HepG2 (cell line): ENCODE data around the gene CD44. TPM values are rescaled to one million over a fixed set of nuclear protein-coding genes. Genes with fewer than 3 reads are reported as not detected.

Experiments used
- ATAC-seq: fragments of 200-7000 bp; cut with Tn5 transposase; 3 replicates; pipeline ENCODE4 v1.9.1; 2020; ENCODE audit warnings: mild to moderate bottlenecking, moderate library complexity
- BruUV-seq: library from RNA; stranded (reverse); fragments of 400-500 nt; replicated peaks from 2 replicates; lab custom pipeline; 2021; lab: Mats Ljungman, UMichigan
- CTCF ChIA-PET: fragments of 300-600 bp; formaldehyde crosslinking; extraction: SDS; loops from one replicate; lab custom pipeline; 2021; ENCODE audit warnings: low total read pairs, inconsistent platforms, low intra/inter-chr PET ratio; lab: Yijun Ruan, JAX
- POLR2A ChIA-PET: fragments of 350-600 bp; sonication (Branson Sonifier 250); formaldehyde crosslinking; loops from one replicate; lab custom pipeline; 2020; ENCODE audit warnings: antibody characterized with exemption, inconsistent platforms; lab: Yijun Ruan, JAX
- DNase-seq: peaks from one replicate; pipeline ENCODE4 v3.0.0-alpha.2; 2015; ENCODE audit warnings: low spot score
- FAIRE-seq: peaks from 3 replicates; lab custom pipeline; 2011; peaks lifted over from hg19 to GRCh38; lab: Jason Lieb, UNC
- H2AFZ ChIP-seq: one replicate; pipeline ENCODE4 v1.6.1; 2011; ENCODE audit warnings: low read length, inconsistent platforms
- H3K27ac ChIP-seq: fragments of 300-600 bp; 3 replicates; pipeline ENCODE4 v1.8.0; 2011; ENCODE audit warnings: mixed run types, mild to moderate bottlenecking, mixed read lengths, low read length, inconsistent platforms; ENCODE audit not compliant: insufficient read depth; ENCODE audit errors: extremely low read length
- H3K27me3 ChIP-seq, 2 experiments: fragments of 200-600 bp in 1 of 2; 2 replicates in 1 of 2; 3 replicates in 1 of 2; pipeline versions ENCODE4 v1.6.0 to v1.8.0; 2011; ENCODE audit warnings: low read length in 2 of 2, mild to moderate bottlenecking in 2 of 2, moderate library complexity in 2 of 2, inconsistent platforms in 1 of 2; ENCODE audit not compliant: insufficient read depth in 2 of 2, control insufficient read depth in 1 of 2
- H3K36me3 ChIP-seq, 2 experiments: fragments of 200-600 bp in 1 of 2; replicated peaks in 1 of 2; 2 replicates in 1 of 2; 3 replicates in 1 of 2; pipeline versions ENCODE4 v1.5.1 to v1.8.0; 2011; ENCODE audit warnings: low read length in 2 of 2, inconsistent platforms in 1 of 2; ENCODE audit not compliant: insufficient read depth in 2 of 2, control insufficient read depth in 1 of 2
- H3K4me1 ChIP-seq: 2 replicates; pipeline ENCODE4 v1.5.1; 2012; ENCODE audit warnings: low read length, inconsistent platforms; ENCODE audit not compliant: insufficient read depth
- H3K4me2 ChIP-seq: 2 replicates; pipeline ENCODE4 v1.6.0; 2011; ENCODE audit warnings: low read depth, low read length, inconsistent platforms
- H3K4me3 ChIP-seq, 3 experiments: fragments of 200-600 bp in 1 of 3; sonication (generic), shearing (Covaris generic) in 1 of 3; replicated peaks in 1 of 3; 2 replicates each; pipeline ENCODE4 v1.5.1; 2011 to 2016; ENCODE audit warnings: low read length in 3 of 3, inconsistent platforms in 2 of 3, low read depth in 2 of 3, mild to moderate bottlenecking in 2 of 3, control low read depth in 1 of 3, mixed read lengths in 1 of 3; ENCODE audit not compliant: insufficient read depth in 1 of 3
- H3K79me2 ChIP-seq: one replicate; pipeline ENCODE4 v1.6.1; 2011; ENCODE audit warnings: low read length, inconsistent platforms; ENCODE audit not compliant: insufficient read depth
- H3K9ac ChIP-seq: 2 replicates; pipeline ENCODE4 v1.6.0; 2011; ENCODE audit warnings: mild to moderate bottlenecking, low read depth, low read length, inconsistent platforms; ENCODE audit not compliant: insufficient read depth
- H3K9me3 ChIP-seq: 2 replicates; pipeline ENCODE4 v1.5.1; 2012; ENCODE audit warnings: mild to moderate bottlenecking, low read length
- H4K20me1 ChIP-seq: 2 replicates; pipeline ENCODE4 v1.6.0; 2011; ENCODE audit warnings: inconsistent platforms, mild to moderate bottlenecking, low read length, moderate library complexity; ENCODE audit not compliant: insufficient read depth
- CC2D1A ChIP-seq: sonication (generic); formaldehyde crosslinking; IDR thresholded peaks from 2 replicates; pipeline ENCODE4 v1.8.1; 2023; ENCODE audit warnings: mild to moderate bottlenecking, missing genetic modification reagents
- KLF13 ChIP-seq: sonication (generic); formaldehyde crosslinking; IDR thresholded peaks from 2 replicates; pipeline ENCODE4 v1.4.0; 2020; ENCODE audit warnings: mild to moderate bottlenecking, missing genetic modification reagents
- PPARG ChIP-seq: conservative IDR thresholded peaks from 2 replicates; pipeline ENCODE4 v1.6.1; 2016; ENCODE audit warnings: missing biosample characterization, missing genetic modification reagents
- RXRA ChIP-seq: sonication (generic); formaldehyde crosslinking; IDR thresholded peaks from 2 replicates; pipeline ENCODE4 v1.5.1; 2020; ENCODE audit warnings: missing genetic modification reagents
- ZNF839 ChIP-seq: sonication (generic); formaldehyde crosslinking; IDR thresholded peaks from 2 replicates; pipeline ENCODE4 v1.4.0; 2020; ENCODE audit warnings: missing genetic modification reagents, mild to moderate bottlenecking, borderline replicate concordance
- ZSCAN30 ChIP-seq: sonication (generic); formaldehyde crosslinking; IDR thresholded peaks from 2 replicates; pipeline ENCODE4 v1.5.0; 2020; ENCODE audit warnings: mild to moderate bottlenecking, missing genetic modification reagents
- WGBS: methylation state at CpG from one replicate; pipeline ENCODE4 v1.1.6; 2017; ENCODE audit warnings: low lambda C conversion rate; 5-methylcytosine and 5-hydroxymethylcytosine counted together
- in situ Hi-C: cut with HindIII; loops from 2 replicates; pipeline ENCODE4 v1.10.0; 2017; ENCODE audit warnings: low pct_unique_long_range_greater_than_20kb; ENCODE audit not compliant: extremely low pct_ligation_motif_present
- intact Hi-C: fragments of 100-400 bp; cut with micrococcal nuclease; formaldehyde crosslinking; loops from one replicate; pipeline ENCODE4 v1.10.0; 2022; ENCODE audit not compliant: unreplicated experiment
- polyA plus RNA-seq, 8 experiments: library from polyadenylated mRNA; depleted of rRNA in 3 of 8; stranded (reverse) in 7 of 8; unstranded in 1 of 8; fragments of >200 nt; fragmentation: Illumina TruSeq in 4 of 8; extraction: Trizol in 4 of 8; gene quantifications; 2 replicates each; pipeline versions ENCODE4 v1.2.1 to v1.2.3, GENCODE V29; 2011 to 2016; ENCODE audit warnings: low read depth in 4 of 8, missing spikeins in 1 of 8, mixed read lengths in 1 of 8; ENCODE audit not compliant: insufficient read depth in 1 of 8
- total RNA-seq, 5 experiments: library from RNA; depleted of rRNA; stranded (reverse); fragments of >200 nt; fragmentation: Illumina TruSeq; extraction: Trizol; gene quantifications; 2 replicates each; pipeline ENCODE4 v1.2.3, GENCODE V29; 2016; ENCODE audit warnings: low read depth in 1 of 5
- TF ChIP-seq, protein P1 (sequence below): sonication (generic); formaldehyde crosslinking; IDR thresholded peaks from 2 replicates; pipeline ENCODE4 v1.5.0; 2020; ENCODE audit warnings: missing genetic modification reagents

The CD44 gene
- total and polyA plus RNA-seq, 2 of the 13 experiments (the other 11 are each of a cell fraction or from before 2014, with no cell fraction given) = 0.02 to 0.11 TPM

DNA sequence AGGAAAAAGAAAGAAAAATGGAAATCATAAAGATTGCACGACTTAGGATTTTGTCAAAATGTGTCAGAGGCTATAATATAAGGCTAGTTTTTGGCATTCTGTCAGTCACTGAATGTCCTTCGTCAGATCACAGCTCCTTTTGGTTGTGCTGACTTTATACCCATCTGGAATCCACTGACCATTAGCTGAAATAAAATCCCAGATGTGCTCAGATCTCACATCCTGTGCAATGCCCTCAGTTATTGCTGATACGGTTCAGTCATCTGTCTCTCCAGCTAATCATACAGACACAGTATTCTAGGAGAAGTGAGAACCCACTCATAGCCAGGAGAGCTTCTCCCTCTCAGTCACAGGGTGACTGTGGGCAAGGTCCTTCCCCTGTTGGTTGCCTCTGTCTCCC is 11.5 kb downstream of the CD44 start (continued):
- TF ChIP-seq, protein P1, sequence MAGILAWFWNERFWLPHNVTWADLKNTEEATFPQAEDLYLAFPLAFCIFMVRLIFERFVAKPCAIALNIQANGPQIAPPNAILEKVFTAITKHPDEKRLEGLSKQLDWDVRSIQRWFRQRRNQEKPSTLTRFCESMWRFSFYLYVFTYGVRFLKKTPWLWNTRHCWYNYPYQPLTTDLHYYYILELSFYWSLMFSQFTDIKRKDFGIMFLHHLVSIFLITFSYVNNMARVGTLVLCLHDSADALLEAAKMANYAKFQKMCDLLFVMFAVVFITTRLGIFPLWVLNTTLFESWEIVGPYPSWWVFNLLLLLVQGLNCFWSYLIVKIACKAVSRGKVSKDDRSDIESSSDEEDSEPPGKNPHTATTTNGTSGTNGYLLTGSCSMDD (CRISPR knock-in tag) = no peak
- TF ChIP-seq, all 625 proteins: peak for 0

DNA sequence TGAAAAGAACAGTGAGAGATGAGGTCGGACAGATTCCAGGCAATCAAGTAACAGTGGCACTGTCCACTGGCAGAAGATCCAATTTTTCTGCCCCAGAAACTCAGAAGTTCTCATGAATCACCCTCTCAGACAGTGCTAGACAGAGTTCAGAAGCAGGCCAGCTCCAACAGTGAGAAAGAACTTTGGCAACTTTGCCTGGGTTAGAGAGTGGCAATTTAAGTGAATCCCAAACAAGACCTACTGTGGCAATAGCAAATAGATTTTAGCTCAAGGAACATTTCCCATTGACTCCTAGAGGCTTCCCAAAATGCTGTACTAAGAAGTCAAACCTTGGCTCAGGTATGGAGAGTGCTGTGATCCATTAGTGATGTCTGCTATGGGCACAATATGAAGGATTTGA is 12.3 kb downstream of the CD44 start:
- no peak overlapping the region for H3K4me2 ChIP-seq
- ChIA-PET POLR2A (no interaction called here), CTCF (no interaction called here)
- H3K9ac ChIP-seq = no peak overlapping the region
- no peak for TF ChIP-seq ZNF839 (CRISPR knock-in tag)
- TF ChIP-seq ZSCAN30 (CRISPR knock-in tag) = no peak
- no peak for TF ChIP-seq PPARG (CRISPR knock-in tag)
- TF ChIP-seq RXRA (CRISPR knock-in tag) = no peak
- no peak for TF ChIP-seq CC2D1A (CRISPR knock-in tag)
- no peak for TF ChIP-seq KLF13 (CRISPR knock-in tag)
- FAIRE-seq (no peak), ATAC-seq (no peak), DNase-seq (no peak)
- in situ Hi-C loops = no loop called here
- 31% methylated on average over 1 of the region's 1 CpG for WGBS
- intact Hi-C loops = no loop called here
- no peaks in the 10 kb centered on the region for H3K4me1 ChIP-seq
- BruUV-seq = no TSS peak
- H4K20me1 ChIP-seq = no peaks in the 10 kb centered on the region
- no peaks in the 10 kb centered on the region for H3K79me2 ChIP-seq
- no peaks in the 10 kb centered on the region for H3K36me3 ChIP-seq
- 0 out of 5 replicates have a peak, but pooled peaks cover 0 to 6% of the 10 kb centered on the region in 2 experiments for H3K27me3 ChIP-seq
- no peak overlapping the region for H3K27ac ChIP-seq
- no peak overlapping the region for H3K4me3 ChIP-seq
- no peaks in the 10 kb centered on the region for H3K9me3 ChIP-seq
- H2AFZ ChIP-seq = no peak overlapping the region
